TTC549 (cell line): ENCODE measurements around the gene SAPCD1.
"Not testable (repeated sequence)": the region's sequence is repeated elsewhere in the genome, so short reads cannot be mapped to it uniquely, and the experiment has no call there.

Source experiments
- FAIRE-seq: peaks from 2 replicates; lab custom pipeline; 2012; peaks lifted over from hg19 to GRCh38; lab: Jason Lieb, UNC

SAPCD1 gene

GRCh38 chr6:31778999-31779885 lies 16.8 kb downstream of the SAPCD1 start:
- no peak for FAIRE-seq

- FAIRE-seq: no peak
These were observed 17.5 kb downstream of the SAPCD1 start for GRCh38 chr6:31779908-31780307.

- no peak for FAIRE-seq
These were observed 18.2 kb downstream of the SAPCD1 start for GRCh38 chr6:31780507-31781243.

- no peak for FAIRE-seq
These were observed 19.0 kb downstream of the SAPCD1 start for GRCh38 chr6:31781244-31782125.

GRCh38 chr6:31782126-31782855 lies 19.8 kb downstream of the SAPCD1 start:
- FAIRE-seq: no peak

GRCh38 chr6:31784098-31784925 lies 21.9 kb downstream of the SAPCD1 start:
- no peak for FAIRE-seq

GRCh38 chr6:31785475-31785874 lies 23.0 kb downstream of the SAPCD1 start:
- no peak for FAIRE-seq

- FAIRE-seq: no peak
These were observed 29.1 kb downstream of the SAPCD1 start for GRCh38 chr6:31791324-31792089.

- no peak for FAIRE-seq
These were observed 29.6 kb downstream of the SAPCD1 start for GRCh38 chr6:31792090-31792374.

GRCh38 chr6:31792761-31793171 lies 30.3 kb downstream of the SAPCD1 start:
- FAIRE-seq: no peak

- FAIRE-seq: not testable (repeated sequence)
These were observed 31.4 kb downstream of the SAPCD1 start for GRCh38 chr6:31793927-31794245.

GRCh38 chr6:31794294-31794865 lies 31.9 kb downstream of the SAPCD1 start:
- FAIRE-seq: no peak

- FAIRE-seq: no peak
These were observed 32.6 kb downstream of the SAPCD1 start for GRCh38 chr6:31794866-31795615.

GRCh38 chr6:31795616-31796298 lies 33.3 kb downstream of the SAPCD1 start, which contains the start of gene VARS1:
Gene VARS1, minus strand, starts transcription at chr6:31795752. Its CDS starts 535 bp downstream, at chr6:31795217.
- FAIRE-seq: no peak

GRCh38 chr6:31796993-31797385 lies 34.5 kb downstream of the SAPCD1 start:
- FAIRE-seq: no peak

- no peak for FAIRE-seq
These were observed 35.1 kb downstream of the SAPCD1 start for GRCh38 chr6:31797588-31797987.

GRCh38 chr6:31799781-31800180 lies 37.3 kb downstream of the SAPCD1 start:
- FAIRE-seq: no peak
